ENCODE measurements around the gene WDR4. TPM values are rescaled to one million over a fixed set of nuclear protein-coding genes. Genes with fewer than 3 reads are reported as not detected.
"Not testable (repeated sequence)": the region's sequence is repeated elsewhere in the genome, so short reads cannot be mapped to it uniquely, and the experiment has no call there.

The WDR4 gene
- total RNA-seq, 2 experiments from 2014 or later: 39.8 to 39.9 TPM

DNA sequence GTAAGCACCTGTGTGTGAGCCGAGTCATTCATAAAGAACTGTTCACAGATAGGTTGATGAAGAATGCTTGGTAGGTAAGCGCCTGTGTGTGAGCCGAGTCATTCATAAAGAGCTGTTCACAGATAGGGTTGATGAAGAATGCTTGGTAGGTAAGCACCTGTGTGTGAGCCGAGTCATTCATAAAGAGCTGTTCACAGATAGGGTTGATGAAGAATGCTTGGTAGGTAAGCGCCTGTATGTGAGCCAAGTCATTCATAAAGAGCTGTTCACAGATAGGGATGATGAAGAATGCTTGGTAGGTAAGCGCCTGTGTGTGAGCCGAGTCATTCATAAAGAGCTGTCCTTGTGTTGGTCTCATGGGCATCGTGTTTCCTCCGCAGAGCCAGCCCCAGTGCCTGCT, 29.1 kb upstream of the WDR4 start:
- CTCF ChIA-PET; H3K27ac Mint-ChIP-seq; POLR2A ChIA-PET; H3K9me3 Mint-ChIP-seq; DNase-seq; H3K4me1 Mint-ChIP-seq (ENCODE audit: low read depth); H3K27me3 Mint-ChIP-seq; intact Hi-C loops (cut with micrococcal nuclease); H3K4me3 Mint-ChIP-seq: not testable (repeated sequence)
- H3K36me3 Mint-ChIP-seq: peaks cover 25% of the 10 kb centered on the region

GRCh38 chr21:42906233-42906632, 26.9 kb upstream of the WDR4 start:
- Mint-ChIP-seq H3K27ac (no peak overlapping the region), H3K9me3 (no peaks in the 10 kb centered on the region), H3K36me3 (peaks cover 25% of the 10 kb centered on the region), H3K4me1 (ENCODE audit: low read depth) (no peaks in the 10 kb centered on the region), H3K27me3 (no peaks in the 10 kb centered on the region), H3K4me3 (no peak overlapping the region)
- no peak for DNase-seq
- intact Hi-C loops (cut with micrococcal nuclease): no loop called here
- POLR2A ChIA-PET: no interaction called here
- CTCF ChIA-PET: no interaction called here

DNA sequence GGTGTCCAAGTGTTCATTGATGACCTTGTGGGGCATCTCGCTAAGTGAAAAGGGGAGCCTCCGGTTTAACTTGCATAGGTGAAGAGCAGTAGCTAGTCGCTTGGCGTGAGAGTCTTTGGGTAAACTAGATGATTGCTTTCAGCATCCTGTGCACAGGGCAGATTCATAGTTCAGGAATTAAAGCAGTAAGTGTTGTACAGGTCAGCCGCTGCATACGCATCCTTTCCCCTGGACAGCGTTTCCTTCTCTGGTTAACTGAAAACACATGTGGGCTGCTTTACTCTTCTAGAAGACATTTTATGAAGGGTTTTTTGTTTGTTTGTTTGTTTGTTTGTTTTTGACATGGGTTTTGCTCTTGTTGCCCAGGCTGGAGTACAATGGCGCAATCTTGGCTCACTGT, 25.9 kb upstream of the WDR4 start:
- peaks cover 24% of the 10 kb centered on the region for H3K36me3 Mint-ChIP-seq
- no peak overlapping the region for H3K4me3 Mint-ChIP-seq
- no peak overlapping the region for H3K27ac Mint-ChIP-seq
- no peaks in the 10 kb centered on the region for H3K4me1 Mint-ChIP-seq (ENCODE audit: low read depth)
- H3K27me3 Mint-ChIP-seq: no peaks in the 10 kb centered on the region
- H3K9me3 Mint-ChIP-seq: no peaks in the 10 kb centered on the region
- ChIA-PET CTCF (no interaction called here), POLR2A (no interaction called here)
- DNase-seq: no peak
- intact Hi-C loops (cut with micrococcal nuclease): no loop called here

- Mint-ChIP-seq H3K4me1 (ENCODE audit: low read depth) (no peaks in the 10 kb centered on the region), H3K36me3 (peaks cover 22% of the 10 kb centered on the region), H3K27me3 (no peaks in the 10 kb centered on the region), H3K9me3 (no peaks in the 10 kb centered on the region), H3K27ac (no peak overlapping the region), H3K4me3 (no peak overlapping the region)
- intact Hi-C loops (cut with micrococcal nuclease): no loop called here
- DNase-seq: no peak
- ChIA-PET CTCF (no interaction called here), POLR2A (no interaction called here)
Measured at GRCh38 chr21:42903817-42904216, 24.5 kb upstream of the WDR4 start.

GRCh38 chr21:42900446-42900845, 21.1 kb upstream of the WDR4 start:
- Mint-ChIP-seq H3K27me3 (no peaks in the 10 kb centered on the region), H3K9me3 (no peaks in the 10 kb centered on the region), H3K27ac (no peak overlapping the region), H3K4me1 (ENCODE audit: low read depth) (peaks cover 7% of the 10 kb centered on the region), H3K4me3 (no peak overlapping the region), H3K36me3 (peaks cover 29% of the 10 kb centered on the region)
- no peak for DNase-seq
- intact Hi-C loops (cut with micrococcal nuclease): no loop called here
- CTCF ChIA-PET: no interaction called here
- POLR2A ChIA-PET: no interaction called here

DNA sequence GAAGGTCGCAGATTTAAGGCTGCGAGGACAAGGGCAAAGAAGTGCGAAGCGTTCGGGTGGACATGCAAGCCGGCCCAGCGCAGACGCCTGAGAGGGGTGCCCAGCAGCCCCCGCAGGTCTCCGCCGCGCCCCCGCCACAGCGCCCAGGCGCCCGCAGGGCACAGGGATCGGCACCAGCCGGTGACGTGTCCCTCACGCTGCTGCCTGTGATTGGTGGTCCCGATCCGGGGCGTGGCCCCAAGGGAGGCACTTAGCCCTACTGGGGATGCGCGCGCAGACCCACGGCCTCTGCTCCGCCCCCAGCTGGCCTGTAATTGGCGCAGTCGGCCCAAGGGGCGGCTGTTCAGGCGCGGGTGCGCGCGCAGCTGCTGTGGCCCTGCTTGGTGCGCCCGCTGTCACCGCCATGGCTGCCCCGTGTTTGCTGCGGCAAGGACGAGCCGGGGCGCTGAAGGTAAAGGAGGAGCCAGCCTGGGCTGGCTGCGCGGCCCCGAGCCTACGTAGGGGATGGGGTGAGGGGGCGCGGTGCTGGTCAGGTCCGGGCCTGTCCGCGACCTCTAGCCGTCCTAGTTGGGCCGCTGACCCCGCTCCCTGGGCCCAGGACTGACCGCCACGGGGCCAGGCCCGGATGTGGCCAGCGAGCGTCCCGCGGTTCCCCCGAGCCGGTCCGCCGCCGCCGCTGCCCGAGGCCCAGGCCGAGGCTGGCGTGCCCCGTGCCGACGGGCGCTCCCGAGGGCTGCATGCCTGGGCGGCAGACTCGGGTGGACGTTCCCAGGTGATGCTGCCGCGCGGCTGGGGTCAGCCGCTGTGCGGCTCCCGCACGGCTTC, 13.8 kb upstream of the WDR4 start, which contains the start of gene NDUFV3:
NDUFV3 (plus strand) TSS at position 379 of the 825 bp plus-strand sequence; CDS start at position 404, 25 bp downstream.
- CTCF ChIA-PET: interaction anchor here (0.9 to 1.6 kb wide), 3 partner anchors 11 to 300 kb away, joined by 3 to 5 read pairs (median 4); no protein-coding TSS in a partner anchor
- H3K4me1 Mint-ChIP-seq (ENCODE audit: low read depth): peaks cover 13% of the 10 kb centered on the region
- H3K36me3 Mint-ChIP-seq: peaks cover 10% of the 10 kb centered on the region
- POLR2A ChIA-PET: interaction anchor here (1.1 to 3.0 kb wide), 3 partner anchors 13 to 278 kb away, joined by 3 to 25 read pairs (median 9); partner anchors contain the start of genes PKNOX1 and WDR4
- peak; percentile 100 for DNase-seq
- no peaks in the 10 kb centered on the region for H3K9me3 Mint-ChIP-seq
- H3K27me3 Mint-ChIP-seq: no peaks in the 10 kb centered on the region
- peak within 1 kb of the TSS; percentile 89 for H3K27ac Mint-ChIP-seq
- intact Hi-C loops (cut with micrococcal nuclease): loop anchor here (1.0 to 10.0 kb wide), 4 partner anchors 14 to 892 kb away; partner anchors contain the start of genes PKNOX1, RRP1 and WDR4
- H3K4me3 Mint-ChIP-seq: peak within 1 kb of the TSS; percentile 87

DNA sequence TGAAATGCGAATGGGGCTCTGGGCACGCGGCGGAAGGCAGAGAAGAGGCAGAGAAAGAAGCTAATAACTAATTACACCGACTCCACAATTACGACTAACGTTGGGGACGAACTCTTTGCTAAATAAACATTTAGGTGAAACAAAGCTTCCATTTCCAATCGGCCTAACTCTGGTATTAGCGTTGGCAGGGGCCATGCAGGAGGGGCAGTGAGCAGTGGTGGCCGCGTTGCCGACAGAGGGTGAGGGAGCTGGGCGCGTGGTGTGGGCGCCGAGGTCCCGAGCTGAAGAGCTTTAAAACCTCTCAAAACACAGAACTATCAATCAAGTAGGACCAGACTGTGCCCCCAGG, 13.2 kb upstream of the WDR4 start:
- CTCF ChIA-PET: interaction anchor here (0.9 to 1.6 kb wide), 3 partner anchors 11 to 299 kb away, joined by 3 to 5 read pairs (median 4); no protein-coding TSS in a partner anchor
- peaks cover 12% of the 10 kb centered on the region for H3K4me1 Mint-ChIP-seq (ENCODE audit: low read depth)
- DNase-seq: no peak
- H3K9me3 Mint-ChIP-seq: no peaks in the 10 kb centered on the region
- H3K4me3 Mint-ChIP-seq: peak overlapping the region; percentile 87
- intact Hi-C loops (cut with micrococcal nuclease): loop anchor here (5.0 to 10.0 kb wide), 2 partner anchors 660 to 892 kb away; partner anchors contain the start of gene RRP1
- POLR2A ChIA-PET: interaction anchor here (1.1 to 3.0 kb wide), 3 partner anchors 13 to 277 kb away, joined by 3 to 25 read pairs (median 9); partner anchors contain the start of genes PKNOX1 and WDR4
- no peaks in the 10 kb centered on the region for H3K27me3 Mint-ChIP-seq
- peak overlapping the region; percentile 89 for H3K27ac Mint-ChIP-seq
- H3K36me3 Mint-ChIP-seq: peaks cover 6% of the 10 kb centered on the region

DNA sequence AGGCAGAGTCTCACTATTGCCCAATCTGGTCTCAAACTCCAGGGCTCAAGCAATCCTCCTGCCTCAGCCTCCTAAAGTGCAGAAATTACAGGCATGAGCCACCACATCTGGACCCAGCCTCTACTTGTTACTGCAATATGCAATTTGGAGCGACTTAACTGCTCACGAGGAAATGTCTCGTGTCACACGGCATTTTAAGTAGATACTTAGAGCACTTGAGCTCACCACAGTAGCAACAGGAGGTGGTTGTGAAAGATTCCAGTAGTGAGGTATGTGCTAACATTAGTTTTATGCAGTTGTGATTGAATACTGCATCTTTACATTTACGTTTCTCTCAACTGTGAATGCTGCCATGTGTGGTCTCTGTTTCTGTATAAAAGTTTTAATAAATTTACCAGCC, 8.0 kb upstream of the WDR4 start:
- no peaks in the 10 kb centered on the region for H3K9me3 Mint-ChIP-seq
- CTCF ChIA-PET: no interaction called here
- DNase-seq: no peak
- no peaks in the 10 kb centered on the region for H3K36me3 Mint-ChIP-seq
- no peaks in the 10 kb centered on the region for H3K27me3 Mint-ChIP-seq
- peaks cover 2% of the 10 kb centered on the region for H3K4me1 Mint-ChIP-seq (ENCODE audit: low read depth)
- H3K27ac Mint-ChIP-seq: no peak overlapping the region
- intact Hi-C loops (cut with micrococcal nuclease): no loop called here
- POLR2A ChIA-PET: no interaction called here
- H3K4me3 Mint-ChIP-seq: no peak overlapping the region

DNA sequence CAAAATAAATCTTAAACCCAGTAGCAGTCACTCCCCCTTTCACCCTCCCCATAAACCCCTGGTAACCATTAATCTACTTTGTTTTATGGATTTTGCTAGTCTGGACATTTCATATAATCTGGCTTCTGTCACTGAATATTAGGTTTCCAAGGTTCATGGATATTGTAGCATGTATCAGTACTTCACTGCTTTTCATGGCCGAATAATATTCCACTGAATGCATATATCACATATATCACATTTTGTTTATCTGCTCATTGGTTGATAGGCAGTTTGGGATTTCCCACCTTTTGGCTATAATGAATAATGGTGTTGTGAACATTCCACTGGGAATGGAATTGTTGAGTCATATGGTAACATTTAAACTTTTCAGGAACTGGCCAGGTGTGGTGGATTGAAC, 4.6 kb upstream of the WDR4 start:
- intact Hi-C loops (cut with micrococcal nuclease): no loop called here
- Mint-ChIP-seq H3K36me3 (peaks cover 5% of the 10 kb centered on the region), H3K4me3 (no peak overlapping the region), H3K27ac (no peak overlapping the region), H3K9me3 (no peaks in the 10 kb centered on the region), H3K27me3 (no peaks in the 10 kb centered on the region), H3K4me1 (ENCODE audit: low read depth) (peaks cover 19% of the 10 kb centered on the region)
- no peak for DNase-seq
- ChIA-PET CTCF (no interaction called here), POLR2A (no interaction called here)

DNA sequence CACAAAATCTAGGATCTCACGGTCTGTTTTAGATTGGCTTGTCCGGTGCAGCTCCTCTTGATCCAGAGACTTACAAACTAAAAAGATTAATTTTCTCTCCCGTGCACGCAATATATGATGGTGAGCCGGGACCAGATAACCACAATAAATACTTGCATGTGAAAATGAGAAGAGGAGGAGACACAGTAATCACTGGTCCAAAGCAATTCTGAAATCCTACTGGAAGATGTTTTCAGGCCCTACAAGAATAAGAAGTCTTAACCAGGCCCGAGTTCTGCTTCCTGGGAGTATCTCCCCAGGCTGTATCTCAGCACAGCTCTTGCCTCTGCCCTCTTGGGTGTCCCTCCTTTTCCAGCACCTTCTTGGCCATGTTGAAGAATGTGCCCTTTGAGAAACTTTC, 1.0 kb upstream of the WDR4 start:
- peak overlapping the region; percentile 98 for H3K27ac Mint-ChIP-seq
- H3K36me3 Mint-ChIP-seq: peaks cover 22% of the 10 kb centered on the region
- H3K4me3 Mint-ChIP-seq: peak overlapping the region; percentile 99
- POLR2A ChIA-PET: interaction anchor here (3.8 kb wide), 1 partner anchor 13 kb away, joined by 25 read pairs; the partner anchor contains the start of gene NDUFV3
- CTCF ChIA-PET: interaction anchor here (0.8 kb wide), 1 partner anchor 10 kb away, joined by 3 read pairs; no protein-coding TSS in a partner anchor
- H3K27me3 Mint-ChIP-seq: no peaks in the 10 kb centered on the region
- DNase-seq: no peak
- H3K9me3 Mint-ChIP-seq: no peaks in the 10 kb centered on the region
- peaks cover 30% of the 10 kb centered on the region for H3K4me1 Mint-ChIP-seq (ENCODE audit: low read depth)
- intact Hi-C loops (cut with micrococcal nuclease): no loop called here

DNA sequence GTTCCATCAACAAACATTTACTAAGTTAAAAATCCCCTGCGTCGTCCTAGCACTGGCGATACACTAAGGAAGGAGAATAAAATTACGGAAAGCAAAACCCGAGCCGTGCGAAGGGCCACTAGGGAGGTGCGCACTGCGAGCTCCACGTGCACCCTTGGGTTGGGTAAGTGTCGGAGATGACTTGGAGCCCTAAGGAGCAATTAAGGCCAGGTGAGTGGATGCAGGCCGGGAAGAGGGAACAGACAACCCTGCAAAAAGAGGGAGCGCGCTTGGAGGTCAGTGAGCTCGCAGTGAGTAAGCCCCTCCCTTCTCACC, 704 bp downstream of the WDR4 start:
- POLR2A ChIA-PET: interaction anchor here (0.6 to 3.8 kb wide), 3 partner anchors 11 to 95 kb away, joined by 3 to 25 read pairs (median 3); partner anchors contain the start of genes NDUFV3 and PKNOX1
- H3K27me3 Mint-ChIP-seq: no peaks in the 10 kb centered on the region
- DNase-seq: no peak
- H3K9me3 Mint-ChIP-seq: no peaks in the 10 kb centered on the region
- peak overlapping the region; percentile 99 for H3K4me3 Mint-ChIP-seq
- intact Hi-C loops (cut with micrococcal nuclease): loop anchor here (2.0 kb wide), 1 partner anchor 96 kb away; the partner anchor contains the start of gene PKNOX1
- H3K4me1 Mint-ChIP-seq (ENCODE audit: low read depth): peaks cover 32% of the 10 kb centered on the region
- H3K36me3 Mint-ChIP-seq: peaks cover 34% of the 10 kb centered on the region
- peak overlapping the region; percentile 98 for H3K27ac Mint-ChIP-seq
- CTCF ChIA-PET: no interaction called here

GRCh38 chr21:42875811-42876210, 3.5 kb downstream of the WDR4 start:
- CTCF ChIA-PET; H3K9me3 Mint-ChIP-seq; DNase-seq; H3K27me3 Mint-ChIP-seq; POLR2A ChIA-PET; intact Hi-C loops (cut with micrococcal nuclease); H3K27ac Mint-ChIP-seq; H3K4me3 Mint-ChIP-seq: not testable (repeated sequence)
- Mint-ChIP-seq H3K36me3 (peaks cover 52% of the 10 kb centered on the region), H3K4me1 (ENCODE audit: low read depth) (peaks cover 27% of the 10 kb centered on the region)

DNA sequence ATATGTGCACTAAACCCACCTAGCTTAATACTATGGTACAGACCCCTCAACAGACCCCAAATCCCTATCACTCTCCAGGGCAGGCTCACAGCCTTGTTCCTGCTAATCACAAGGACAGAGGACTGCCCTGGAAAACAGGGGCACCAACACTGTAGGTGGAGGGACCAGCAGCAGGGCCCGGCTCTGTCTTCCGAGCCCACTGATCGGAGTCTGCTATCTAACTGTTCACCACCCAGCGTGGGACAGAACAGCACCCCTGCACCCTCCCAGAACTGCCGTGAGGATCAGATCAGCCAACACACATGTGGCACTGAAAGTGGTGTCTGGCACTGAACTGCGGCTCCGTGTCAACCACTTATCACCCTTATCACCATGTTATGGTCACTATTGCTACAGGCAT, 6.2 kb downstream of the WDR4 start:
- Mint-ChIP-seq H3K4me1 (ENCODE audit: low read depth) (peaks cover 12% of the 10 kb centered on the region), H3K27ac (no peak overlapping the region), H3K36me3 (peaks cover 53% of the 10 kb centered on the region), H3K4me3 (no peak overlapping the region), H3K27me3 (no peaks in the 10 kb centered on the region), H3K9me3 (no peaks in the 10 kb centered on the region)
- ChIA-PET POLR2A (no interaction called here), CTCF (no interaction called here)
- no peak for DNase-seq
- intact Hi-C loops (cut with micrococcal nuclease): no loop called here

Measured in activated CD4-positive, alpha-beta memory T cell treated with anti-CD3 and anti-CD28 coated beads for 36 hours (primary cell).